ENCODE results near the gene CASP4.

The CASP4 gene

DNA sequence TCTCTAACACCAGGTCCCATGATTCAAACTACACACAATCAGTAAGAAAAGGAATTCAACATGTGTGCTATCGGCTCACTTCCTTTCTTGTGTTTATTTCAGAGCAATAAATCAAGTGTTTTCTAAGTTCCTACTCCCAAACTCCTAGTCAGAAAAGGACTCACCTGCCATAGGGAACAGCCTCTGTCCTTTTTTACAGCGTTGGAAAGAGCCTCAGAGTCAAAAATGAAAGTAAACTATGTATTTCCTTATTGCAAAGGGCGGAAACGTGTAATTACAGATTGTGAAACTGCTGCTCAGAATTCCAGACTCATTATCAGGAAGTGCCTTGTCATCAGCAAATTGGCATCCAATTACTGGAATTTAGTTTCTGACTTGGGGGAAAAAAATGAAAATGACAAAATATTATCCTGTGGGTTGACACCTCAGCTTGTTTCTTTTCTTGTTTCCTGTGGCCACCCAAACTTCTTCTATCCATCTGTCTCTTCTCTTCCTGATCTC lies at the start of gene CASP4:
Gene CASP4, minus strand, starts transcription at position 220 of the 501 bp plus-strand sequence. Its CDS starts 49 bp downstream, at position 171.
- H3K9me3 ChIP-seq (ENCODE audit: control insufficient read depth, low read depth, low read length), result peaks cover 4% of the 10 kb centered on the region
- no peak within 1 kb of the TSS for H3K27ac ChIP-seq (ENCODE audit: low read length)
- no peaks in the 10 kb centered on the region for H3K36me3 ChIP-seq (ENCODE audit: control insufficient read depth, low read depth, low read length)
- H3K4me1 ChIP-seq (ENCODE audit: control insufficient read depth, low read depth, low read length), result no peaks in the 10 kb centered on the region
- H3K9ac ChIP-seq (ENCODE audit: low read length), result no peak within 1 kb of the TSS
- H3K27me3 ChIP-seq (ENCODE audit: control insufficient read depth, insufficient read depth, low read length), result no peaks in the 10 kb centered on the region
- H3K4me3 ChIP-seq (ENCODE audit: low read length), result no peak within 1 kb of the TSS

- H3K36me3 ChIP-seq (ENCODE audit: control insufficient read depth, low read depth, low read length), result no peaks in the 10 kb centered on the region
- no peak overlapping the region for H3K4me3 ChIP-seq (ENCODE audit: low read length)
- no peaks in the 10 kb centered on the region for H3K27me3 ChIP-seq (ENCODE audit: control insufficient read depth, insufficient read depth, low read length)
- H3K9me3 ChIP-seq (ENCODE audit: control insufficient read depth, low read depth, low read length), result no peaks in the 10 kb centered on the region
- H3K4me1 ChIP-seq (ENCODE audit: control insufficient read depth, low read depth, low read length), result no peaks in the 10 kb centered on the region
- no peak overlapping the region for H3K27ac ChIP-seq (ENCODE audit: low read length)
- H3K9ac ChIP-seq (ENCODE audit: low read length), result no peak overlapping the region
Measured at GRCh38 chr11:105007463-105007862, 39.1 kb upstream of the CASP4 start.

DNA sequence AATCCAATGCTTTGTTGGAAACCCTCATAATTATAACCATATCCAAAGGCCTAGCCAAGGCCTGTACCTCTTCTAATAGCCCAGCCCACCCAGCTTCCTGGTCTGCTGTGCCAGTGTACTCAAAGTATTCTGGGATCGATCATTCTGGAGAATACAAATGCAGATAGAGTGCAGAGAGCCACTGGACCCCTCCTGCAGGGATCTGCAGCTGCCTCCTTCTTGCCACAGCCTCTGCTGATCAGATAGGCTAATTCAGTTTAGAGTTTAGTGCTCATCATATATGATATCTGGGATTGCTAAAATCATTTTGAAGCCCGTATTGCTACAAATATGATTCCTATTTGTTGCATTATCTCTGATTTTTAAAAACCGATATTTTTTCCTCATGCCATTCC lies 37.1 kb upstream of the CASP4 start:
- Histone ChIP-seq H3K9ac (ENCODE audit: low read length) (no peak overlapping the region), H3K36me3 (ENCODE audit: control insufficient read depth, low read depth, low read length) (no peaks in the 10 kb centered on the region), H3K4me1 (ENCODE audit: control insufficient read depth, low read depth, low read length) (no peaks in the 10 kb centered on the region), H3K4me3 (ENCODE audit: low read length) (no peak overlapping the region), H3K27ac (ENCODE audit: low read length) (no peak overlapping the region), H3K27me3 (ENCODE audit: control insufficient read depth, insufficient read depth, low read length) (no peaks in the 10 kb centered on the region), H3K9me3 (ENCODE audit: control insufficient read depth, low read depth, low read length) (no peaks in the 10 kb centered on the region)

DNA sequence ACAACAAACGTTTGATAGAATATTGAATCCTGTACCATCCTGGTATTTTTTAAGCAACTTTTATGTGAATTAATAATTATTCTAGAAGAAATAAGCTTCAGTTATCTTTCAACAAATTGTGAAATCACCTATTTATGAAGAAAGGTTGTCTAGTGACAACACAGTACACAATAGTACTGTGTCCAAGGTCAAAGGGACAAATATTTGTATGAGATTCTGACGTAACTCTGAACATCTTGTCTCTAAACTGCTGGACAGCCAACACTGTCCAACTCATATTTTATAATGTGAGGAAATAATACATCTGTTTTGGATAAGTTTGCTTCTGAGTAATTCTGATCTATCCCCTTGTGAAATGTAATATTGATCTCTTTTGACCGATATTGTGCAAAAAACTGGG lies 35.6 kb upstream of the CASP4 start:
- Histone ChIP-seq H3K36me3 (ENCODE audit: control insufficient read depth, low read depth, low read length) (no peaks in the 10 kb centered on the region), H3K4me3 (ENCODE audit: low read length) (no peak overlapping the region), H3K27ac (ENCODE audit: low read length) (no peak overlapping the region), H3K9ac (ENCODE audit: low read length) (no peak overlapping the region), H3K4me1 (ENCODE audit: control insufficient read depth, low read depth, low read length) (no peaks in the 10 kb centered on the region), H3K27me3 (ENCODE audit: control insufficient read depth, insufficient read depth, low read length) (no peaks in the 10 kb centered on the region), H3K9me3 (ENCODE audit: control insufficient read depth, low read depth, low read length) (no peaks in the 10 kb centered on the region)

DNA sequence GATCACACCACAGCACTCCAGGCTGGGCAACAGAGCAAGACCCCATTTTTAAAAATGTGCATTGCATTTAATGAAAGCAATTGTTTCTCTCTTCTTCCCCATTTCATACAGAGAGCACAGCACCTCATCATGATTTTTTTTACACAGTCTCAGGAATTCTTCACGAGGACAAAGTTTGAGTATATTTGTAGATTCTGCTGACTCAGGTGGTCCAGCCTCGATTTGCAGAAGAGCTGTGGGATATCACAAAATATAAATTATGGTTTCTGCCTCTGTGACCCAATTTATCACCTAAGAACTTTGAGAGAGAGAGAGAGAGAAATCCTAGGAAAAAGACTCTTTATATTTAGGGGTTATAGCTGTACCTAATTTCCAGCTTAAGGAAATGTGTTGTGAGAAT lies 34.8 kb upstream of the CASP4 start:
- no peaks in the 10 kb centered on the region for H3K9me3 ChIP-seq (ENCODE audit: control insufficient read depth, low read depth, low read length)
- no peaks in the 10 kb centered on the region for H3K27me3 ChIP-seq (ENCODE audit: control insufficient read depth, insufficient read depth, low read length)
- no peaks in the 10 kb centered on the region for H3K36me3 ChIP-seq (ENCODE audit: control insufficient read depth, low read depth, low read length)
- no peaks in the 10 kb centered on the region for H3K4me1 ChIP-seq (ENCODE audit: control insufficient read depth, low read depth, low read length)
- no peak overlapping the region for H3K9ac ChIP-seq (ENCODE audit: low read length)
- H3K27ac ChIP-seq (ENCODE audit: low read length), result no peak overlapping the region
- no peak overlapping the region for H3K4me3 ChIP-seq (ENCODE audit: low read length)

DNA sequence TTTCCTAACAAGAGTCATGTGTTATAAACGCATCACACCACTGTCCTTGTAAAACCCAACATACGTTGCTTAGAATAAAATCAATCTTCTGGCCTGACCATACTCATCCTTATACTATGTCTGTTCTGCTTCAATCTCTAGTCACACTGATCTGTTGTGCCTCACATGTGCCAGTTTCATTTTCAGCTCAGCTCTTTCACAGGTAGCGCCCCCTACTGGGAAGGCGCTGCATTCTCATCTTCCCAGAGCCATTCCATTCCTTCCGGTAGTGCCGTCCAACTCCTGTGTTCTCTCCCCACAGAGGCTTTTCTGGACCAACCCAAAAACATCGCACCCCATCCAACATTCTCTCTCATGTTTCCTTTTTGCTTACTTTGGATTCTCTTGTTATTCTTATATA lies 32.4 kb upstream of the CASP4 start:
- no peaks in the 10 kb centered on the region for H3K4me1 ChIP-seq (ENCODE audit: control insufficient read depth, low read depth, low read length)
- H3K9ac ChIP-seq (ENCODE audit: low read length), result no peak overlapping the region
- no peaks in the 10 kb centered on the region for H3K36me3 ChIP-seq (ENCODE audit: control insufficient read depth, low read depth, low read length)
- no peaks in the 10 kb centered on the region for H3K27me3 ChIP-seq (ENCODE audit: control insufficient read depth, insufficient read depth, low read length)
- H3K27ac ChIP-seq (ENCODE audit: low read length), result no peak overlapping the region
- H3K9me3 ChIP-seq (ENCODE audit: control insufficient read depth, low read depth, low read length), result no peaks in the 10 kb centered on the region
- H3K4me3 ChIP-seq (ENCODE audit: low read length), result no peak overlapping the region

GRCh38 chr11:105000167-105000566 lies 31.8 kb upstream of the CASP4 start:
- Histone ChIP-seq H3K9me3 (ENCODE audit: control insufficient read depth, low read depth, low read length) (no peaks in the 10 kb centered on the region), H3K27me3 (ENCODE audit: control insufficient read depth, insufficient read depth, low read length) (no peaks in the 10 kb centered on the region), H3K4me1 (ENCODE audit: control insufficient read depth, low read depth, low read length) (no peaks in the 10 kb centered on the region), H3K9ac (ENCODE audit: low read length) (no peak overlapping the region), H3K4me3 (ENCODE audit: low read length) (no peak overlapping the region), H3K36me3 (ENCODE audit: control insufficient read depth, low read depth, low read length) (no peaks in the 10 kb centered on the region), H3K27ac (ENCODE audit: low read length) (no peak overlapping the region)

DNA sequence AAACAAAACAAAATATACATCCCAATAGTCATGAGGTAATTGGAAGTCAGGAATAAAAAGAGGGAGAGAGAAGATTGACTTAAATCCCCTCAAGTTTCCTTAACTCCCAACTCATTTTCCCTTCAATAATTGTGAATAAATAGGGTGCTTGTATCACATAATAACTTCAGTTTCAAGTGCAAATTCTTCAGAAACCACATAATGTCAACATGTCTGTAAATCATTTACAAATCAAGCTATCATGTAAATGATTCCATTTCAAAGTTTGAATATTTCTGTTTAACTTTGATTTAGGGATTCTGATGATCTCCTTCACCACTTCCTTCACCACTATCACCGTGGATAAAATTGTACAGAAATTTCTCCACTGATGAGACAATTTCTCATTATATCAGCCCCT lies 31.3 kb upstream of the CASP4 start:
- H3K4me1 ChIP-seq (ENCODE audit: control insufficient read depth, low read depth, low read length), result no peaks in the 10 kb centered on the region
- H3K9me3 ChIP-seq (ENCODE audit: control insufficient read depth, low read depth, low read length), result no peaks in the 10 kb centered on the region
- H3K27ac ChIP-seq (ENCODE audit: low read length), result no peak overlapping the region
- no peaks in the 10 kb centered on the region for H3K36me3 ChIP-seq (ENCODE audit: control insufficient read depth, low read depth, low read length)
- no peaks in the 10 kb centered on the region for H3K27me3 ChIP-seq (ENCODE audit: control insufficient read depth, insufficient read depth, low read length)
- H3K9ac ChIP-seq (ENCODE audit: low read length), result no peak overlapping the region
- H3K4me3 ChIP-seq (ENCODE audit: low read length), result no peak overlapping the region

DNA sequence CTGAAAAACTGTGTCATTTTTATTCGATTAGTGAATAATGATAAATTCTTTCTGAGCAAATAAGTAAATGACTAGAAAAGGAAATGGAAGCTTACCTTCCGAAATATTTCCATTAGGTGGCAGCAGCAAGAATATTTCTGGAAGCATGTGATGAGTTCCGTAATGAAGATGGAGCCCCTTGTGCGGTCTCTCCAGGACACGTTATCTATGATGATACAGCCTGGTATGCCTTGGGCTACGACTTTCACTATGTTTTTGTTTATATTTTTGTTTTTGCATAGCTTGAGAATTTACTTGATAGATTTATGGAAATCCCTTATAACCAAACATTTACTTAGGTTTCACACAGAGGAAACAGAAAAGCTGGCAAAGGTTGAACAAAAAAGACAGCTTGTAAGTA lies 28.9 kb upstream of the CASP4 start:
- no peaks in the 10 kb centered on the region for H3K27me3 ChIP-seq (ENCODE audit: control insufficient read depth, insufficient read depth, low read length)
- no peaks in the 10 kb centered on the region for H3K9me3 ChIP-seq (ENCODE audit: control insufficient read depth, low read depth, low read length)
- no peak overlapping the region for H3K27ac ChIP-seq (ENCODE audit: low read length)
- no peaks in the 10 kb centered on the region for H3K36me3 ChIP-seq (ENCODE audit: control insufficient read depth, low read depth, low read length)
- no peak overlapping the region for H3K4me3 ChIP-seq (ENCODE audit: low read length)
- H3K4me1 ChIP-seq (ENCODE audit: control insufficient read depth, low read depth, low read length), result no peaks in the 10 kb centered on the region
- no peak overlapping the region for H3K9ac ChIP-seq (ENCODE audit: low read length)

DNA sequence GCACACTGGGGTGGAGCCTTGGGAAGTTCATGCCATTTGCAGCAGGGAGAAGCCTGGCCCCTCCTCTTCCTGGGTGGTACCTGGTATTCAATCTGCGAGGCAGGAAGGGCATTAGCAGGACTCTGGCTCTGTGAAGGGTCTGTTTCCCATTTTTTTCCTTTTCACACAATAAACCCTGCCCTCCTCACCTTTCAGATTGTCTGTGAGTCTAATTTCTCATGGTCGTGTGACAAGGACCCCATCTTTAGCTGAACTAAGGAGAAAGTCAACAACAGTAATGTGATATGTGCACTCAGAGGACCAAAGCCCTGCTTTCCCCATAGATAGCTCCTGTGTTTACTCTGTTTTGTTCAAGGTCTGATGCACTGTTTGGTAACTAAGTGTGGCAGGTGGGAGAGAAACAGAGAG lies 26.6 kb upstream of the CASP4 start:
- Histone ChIP-seq H3K27me3 (ENCODE audit: control insufficient read depth, insufficient read depth, low read length) (no peaks in the 10 kb centered on the region), H3K9ac (ENCODE audit: low read length) (no peak overlapping the region), H3K27ac (ENCODE audit: low read length) (no peak overlapping the region), H3K9me3 (ENCODE audit: control insufficient read depth, low read depth, low read length) (no peaks in the 10 kb centered on the region), H3K4me1 (ENCODE audit: control insufficient read depth, low read depth, low read length) (no peaks in the 10 kb centered on the region), H3K36me3 (ENCODE audit: control insufficient read depth, low read depth, low read length) (no peaks in the 10 kb centered on the region), H3K4me3 (ENCODE audit: low read length) (no peak overlapping the region)

- Histone ChIP-seq H3K9ac (ENCODE audit: low read length) (no peak overlapping the region), H3K27ac (ENCODE audit: low read length) (no peak overlapping the region)
Measured at GRCh38 chr11:104992781-104993180, 24.4 kb upstream of the CASP4 start.

GRCh38 chr11:104991994-104992393 lies 23.6 kb upstream of the CASP4 start:
- H3K27ac ChIP-seq (ENCODE audit: low read length), result no peak overlapping the region
- H3K27me3 ChIP-seq (ENCODE audit: control insufficient read depth, insufficient read depth, low read length), result no peaks in the 10 kb centered on the region
- no peak overlapping the region for H3K9ac ChIP-seq (ENCODE audit: low read length)
- H3K36me3 ChIP-seq (ENCODE audit: control insufficient read depth, low read depth, low read length), result no peaks in the 10 kb centered on the region
- H3K9me3 ChIP-seq (ENCODE audit: control insufficient read depth, low read depth, low read length), result no peaks in the 10 kb centered on the region
- no peak overlapping the region for H3K4me3 ChIP-seq (ENCODE audit: low read length)
- H3K4me1 ChIP-seq (ENCODE audit: control insufficient read depth, low read depth, low read length), result no peaks in the 10 kb centered on the region

More at GRCh38 chr11:104992781-104993180, 24.4 kb upstream of the CASP4 start:
- H3K36me3 ChIP-seq (ENCODE audit: control insufficient read depth, low read depth, low read length), result no peaks in the 10 kb centered on the region
- H3K9me3 ChIP-seq (ENCODE audit: control insufficient read depth, low read depth, low read length), result no peaks in the 10 kb centered on the region
- H3K4me1 ChIP-seq (ENCODE audit: control insufficient read depth, low read depth, low read length), result no peaks in the 10 kb centered on the region
- H3K4me3 ChIP-seq (ENCODE audit: low read length), result no peak overlapping the region
- H3K27me3 ChIP-seq (ENCODE audit: control insufficient read depth, insufficient read depth, low read length), result no peaks in the 10 kb centered on the region

All from iPS-18a (cell line).